NCI-H345 treated with DMSO at 0.1 percent for 48 hours (cell line): ENCODE data around the gene ALK.

Source experiments
- DNase-seq: peaks from one replicate; lab custom pipeline; 2025; ENCODE audit not compliant: unreplicated experiment; lab: John Stamatoyannopoulos, UW

ALK gene

GRCh38 chr2:29186817-29187216 lies 734.6 kb downstream of the ALK start:
- no peak for DNase-seq

GRCh38 chr2:29184531-29184930 lies 736.9 kb downstream of the ALK start:
- no peak for DNase-seq

- no peak for DNase-seq
These were observed 738.5 kb downstream of the ALK start for GRCh38 chr2:29182920-29183319.

- no peak for DNase-seq
These were observed 739.1 kb downstream of the ALK start for GRCh38 chr2:29182334-29182733.

- no peak for DNase-seq
These were observed 746.0 kb downstream of the ALK start for GRCh38 chr2:29175338-29175737.

- peak; percentile 16 for DNase-seq
These were observed 746.4 kb downstream of the ALK start for GRCh38 chr2:29174937-29175336.

GRCh38 chr2:29166242-29167039 lies 754.9 kb downstream of the ALK start:
- no peak for DNase-seq

GRCh38 chr2:29165362-29166241 lies 755.8 kb downstream of the ALK start:
- no peak for DNase-seq

- no peak for DNase-seq
These were observed 757.1 kb downstream of the ALK start for GRCh38 chr2:29164091-29164846.

- DNase-seq: no peak
These were observed 759.0 kb downstream of the ALK start for GRCh38 chr2:29162204-29162928.

- DNase-seq: no peak
These were observed 761.2 kb downstream of the ALK start for GRCh38 chr2:29160184-29160583.

- DNase-seq: no peak
These were observed 762.3 kb downstream of the ALK start for GRCh38 chr2:29159125-29159524.

- DNase-seq: no peak
These were observed 764.3 kb downstream of the ALK start for GRCh38 chr2:29157131-29157530.

- DNase-seq: no peak
These were observed 765.8 kb downstream of the ALK start for GRCh38 chr2:29155578-29155977.

GRCh38 chr2:29154610-29155009 lies 766.8 kb downstream of the ALK start:
- no peak for DNase-seq

GRCh38 chr2:29147963-29148362 lies 773.4 kb downstream of the ALK start:
- DNase-seq: no peak

- no peak for DNase-seq
These were observed 775.2 kb downstream of the ALK start for GRCh38 chr2:29146197-29146596.

GRCh38 chr2:29143657-29144056 lies 777.7 kb downstream of the ALK start:
- no peak for DNase-seq
